ENCODE data around the gene LRFN4. TPM values are rescaled to one million over a fixed set of nuclear protein-coding genes. Genes with fewer than 3 reads are reported as not detected.
"Not testable (repeated sequence)": the region's sequence is repeated elsewhere in the genome, so short reads cannot be mapped to it uniquely, and the experiment has no call there.

The LRFN4 gene
- total RNA-seq, 4 donors from 2014 or later: 10.2 to 16.6 (median 12.4) TPM

- ATAC-seq (ENCODE audit: low FRiP score): no peak
- no peak for TF ChIP-seq CTCF (IDR thresholded peaks at IDR 0.05)
Observed at GRCh38 chr11:66820381-66820780, 36.5 kb upstream of the LRFN4 start.

GRCh38 chr11:66820901-66821300 lies 36.0 kb upstream of the LRFN4 start:
- no peak for TF ChIP-seq CTCF (IDR thresholded peaks at IDR 0.05)
- ATAC-seq (ENCODE audit: low FRiP score) (no peak), DNase-seq (ENCODE audit: low spot score) (no peak)

More at GRCh38 chr11:66820381-66820780, 36.5 kb upstream of the LRFN4 start:
- DNase-seq (ENCODE audit: low spot score): no peak

GRCh38 chr11:66823700-66824099 lies 33.2 kb upstream of the LRFN4 start:
- no peak for DNase-seq (ENCODE audit: low spot score)
- ATAC-seq (ENCODE audit: low FRiP score): no peak
- TF ChIP-seq CTCF (IDR thresholded peaks at IDR 0.05): no peak

- ATAC-seq (ENCODE audit: low FRiP score); DNase-seq (ENCODE audit: low spot score): not testable (repeated sequence)
Observed at GRCh38 chr11:66824573-66824972, 32.3 kb upstream of the LRFN4 start.

GRCh38 chr11:66834539-66834845 lies 22.4 kb upstream of the LRFN4 start:
- no peak for TF ChIP-seq CTCF (IDR thresholded peaks at IDR 0.05)
- ATAC-seq (ENCODE audit: low FRiP score) (peak; percentile 24), DNase-seq (ENCODE audit: low spot score) (no peak)

- DNase-seq (ENCODE audit: low spot score) (no peak), ATAC-seq (ENCODE audit: low FRiP score) (no peak)
- TF ChIP-seq CTCF (IDR thresholded peaks at IDR 0.05): no peak
Observed at GRCh38 chr11:66834943-66835342, 21.9 kb upstream of the LRFN4 start.

- ATAC-seq (ENCODE audit: low FRiP score) (peak; percentile 52), DNase-seq (ENCODE audit: low spot score) (no peak)
- TF ChIP-seq CTCF (IDR thresholded peaks at IDR 0.05): no peak
Observed at GRCh38 chr11:66835768-66836405, 21.0 kb upstream of the LRFN4 start.
